ENCODE measurements around the gene TTC16. TPM values are rescaled to one million over a fixed set of nuclear protein-coding genes. Genes with fewer than 3 reads are reported as not detected.
A peak's percentile ranks its signal among the peaks of the same experiment; 100 is the strongest.

TTC16 gene
- total and polyA plus RNA-seq, 2 donors (not counting 3 experiments of a cell fraction or from before 2014, with no cell fraction given): not detected

GRCh38 chr9:127739614-127740330 lies 23.9 kb downstream of the TTC16 start:
- intact Hi-C loops (cut with micrococcal nuclease): loop anchor here (1.0 kb wide), 1 partner anchor 131 kb away; no protein-coding TSS in a partner anchor
- Histone ChIP-seq H3K27ac (ENCODE audit: insufficient read depth, low read depth, low read length) (no peak overlapping the region), H3K4me2 (ENCODE audit: insufficient read depth, low read length) (no peak overlapping the region), H3K79me2 (ENCODE audit: control insufficient read depth, insufficient read depth, low read length) (no peaks in the 10 kb centered on the region), H3K4me1 (ENCODE audit: control insufficient read depth, extremely low read depth, insufficient read depth, low read length) (peaks cover 6% of the 10 kb centered on the region), H4K20me1 (replicated peaks; ENCODE audit: control insufficient read depth, extremely low read depth, insufficient read depth, low read length) (no peaks in the 10 kb centered on the region), H3K36me3 (ENCODE audit: control insufficient read depth in 2 of 2, extremely low read depth in 1 of 2, insufficient read depth in 2 of 2, low read length in 2 of 2) (peaks cover 25 to 43% of the 10 kb centered on the region in 2 experiments), H3K4me3 (replicated peaks in 1 of 3; ENCODE audit: insufficient read depth in 1 of 3, low read depth in 1 of 3, low read length in 3 of 3) (no peak overlapping the region), H3K9me3 (replicated peaks; ENCODE audit: control insufficient read depth, insufficient read depth, low read length) (no peaks in the 10 kb centered on the region), H3K9me1 (replicated peaks; ENCODE audit: control insufficient read depth, extremely low read depth, insufficient read depth, low read length) (no peaks in the 10 kb centered on the region), H3K27me3 (ENCODE audit: control insufficient read depth in 2 of 2, insufficient read depth in 2 of 2, low read length in 2 of 2) (no peaks in the 10 kb centered on the region), H3K9ac (replicated peaks; ENCODE audit: extremely low read depth, insufficient read depth, low read length) (no peak overlapping the region), H2AFZ (ENCODE audit: low read depth, low read length) (no peak overlapping the region)
- ChIA-PET CTCF (interaction anchor here (1.4 to 1.7 kb wide), 2 partner anchors 24 to 46 kb away, joined by 3 to 5 read pairs; partner anchors contain the start of gene CDK9), POLR2A (interaction anchor here (0.7 to 0.9 kb wide), 2 partner anchors 24 to 39 kb away, joined by 3 read pairs; no protein-coding TSS in a partner anchor)
- BruUV-seq (replicated peaks): no TSS peak
- dilution Hi-C loops (cut with MboI; ENCODE audit: extremely low pct_ligation_motif_present, low sequenced_read_pairs): no loop called here
- DNase-seq (ENCODE audit: low read depth, low spot score) (no peak), FAIRE-seq (no peak)
- TF ChIP-seq POLR2A (IDR thresholded peaks at IDR 0.05; ENCODE audit: low read depth, low read length) (no peak), EZH2 (IDR thresholded peaks at IDR 0.05; ENCODE audit: borderline replicate concordance, low read depth, low read length, severe bottlenecking) (no peak), FOS (IDR thresholded peaks at IDR 0.05; ENCODE audit: borderline replicate concordance, insufficient read depth, low read length) (no peak)

- Histone ChIP-seq H4K20me1 (replicated peaks; ENCODE audit: control insufficient read depth, extremely low read depth, insufficient read depth, low read length) (no peaks in the 10 kb centered on the region), H3K9me3 (replicated peaks; ENCODE audit: control insufficient read depth, insufficient read depth, low read length) (no peaks in the 10 kb centered on the region), H3K27ac (ENCODE audit: insufficient read depth, low read depth, low read length) (no peak overlapping the region), H3K36me3 (ENCODE audit: control insufficient read depth in 2 of 2, extremely low read depth in 1 of 2, insufficient read depth in 2 of 2, low read length in 2 of 2) (peaks cover 36 to 55% of the 10 kb centered on the region in 2 experiments), H3K9me1 (replicated peaks; ENCODE audit: control insufficient read depth, extremely low read depth, insufficient read depth, low read length) (no peaks in the 10 kb centered on the region), H3K4me3 (replicated peaks in 1 of 3; ENCODE audit: insufficient read depth in 1 of 3, low read depth in 1 of 3, low read length in 3 of 3) (no peak overlapping the region), H3K4me2 (ENCODE audit: insufficient read depth, low read length) (no peak overlapping the region), H3K27me3 (ENCODE audit: control insufficient read depth in 2 of 2, insufficient read depth in 2 of 2, low read length in 2 of 2) (no peaks in the 10 kb centered on the region), H3K79me2 (ENCODE audit: control insufficient read depth, insufficient read depth, low read length) (no peaks in the 10 kb centered on the region), H2AFZ (ENCODE audit: low read depth, low read length) (no peak overlapping the region), H3K9ac (replicated peaks; ENCODE audit: extremely low read depth, insufficient read depth, low read length) (no peak overlapping the region), H3K4me1 (ENCODE audit: control insufficient read depth, extremely low read depth, insufficient read depth, low read length) (no peaks in the 10 kb centered on the region)
- DNase-seq (ENCODE audit: low read depth, low spot score) (no peak), FAIRE-seq (peak; percentile 12)
- TF ChIP-seq POLR2A (IDR thresholded peaks at IDR 0.05; ENCODE audit: low read depth, low read length): no peak
- no peak for TF ChIP-seq MYC (IDR thresholded peaks at IDR 0.05; ENCODE audit: low read depth, low read length)
- no peak for TF ChIP-seq FOS (IDR thresholded peaks at IDR 0.05; ENCODE audit: borderline replicate concordance, insufficient read depth, low read length)
- no peak for TF ChIP-seq JUN (IDR thresholded peaks at IDR 0.05; ENCODE audit: borderline replicate concordance, insufficient read depth, insufficient read length, low read depth)
- no peak for TF ChIP-seq POLR2AphosphoS5 (IDR thresholded peaks at IDR 0.05; ENCODE audit: insufficient read depth, low read depth, low read length)
- TF ChIP-seq MAX (IDR thresholded peaks at IDR 0.05; ENCODE audit: insufficient read depth, insufficient read length): no peak
- no peak for TF ChIP-seq EZH2 (IDR thresholded peaks at IDR 0.05; ENCODE audit: borderline replicate concordance, low read depth, low read length, severe bottlenecking)
- no peak for TF ChIP-seq CTCF (IDR thresholded peaks at IDR 0.05; ENCODE audit: extremely low read depth in 1 of 2, insufficient read depth in 1 of 2, low read depth in 1 of 2, low read length in 2 of 2)
- no peak for TF ChIP-seq GATA2 (IDR thresholded peaks at IDR 0.05; ENCODE audit: insufficient read depth, insufficient read length, low read depth, low read length)
- BruUV-seq (replicated peaks): no TSS peak
- intact Hi-C loops (cut with micrococcal nuclease) (no loop called here), dilution Hi-C loops (cut with MboI; ENCODE audit: extremely low pct_ligation_motif_present, low sequenced_read_pairs) (no loop called here)
- CTCF ChIA-PET: interaction anchor here (0.6 to 2.0 kb wide), 3 partner anchors 43 to 181 kb away, joined by 3 to 8 read pairs (median 4); no protein-coding TSS in a partner anchor
- POLR2A ChIA-PET: interaction anchor here (1.3 kb wide), 1 partner anchor 29 kb away, joined by 4 read pairs; no protein-coding TSS in a partner anchor
Measured at GRCh38 chr9:127741831-127742434, 26.1 kb downstream of the TTC16 start.
